HuH-7 (cell line): ENCODE results near the gene GDF9.

ENCODE experiments used
- DNase-seq: peaks from one replicate; pipeline ENCODE4 v3.0.0; 2011; ENCODE audit warnings: low spot score

GDF9 gene

DNA sequence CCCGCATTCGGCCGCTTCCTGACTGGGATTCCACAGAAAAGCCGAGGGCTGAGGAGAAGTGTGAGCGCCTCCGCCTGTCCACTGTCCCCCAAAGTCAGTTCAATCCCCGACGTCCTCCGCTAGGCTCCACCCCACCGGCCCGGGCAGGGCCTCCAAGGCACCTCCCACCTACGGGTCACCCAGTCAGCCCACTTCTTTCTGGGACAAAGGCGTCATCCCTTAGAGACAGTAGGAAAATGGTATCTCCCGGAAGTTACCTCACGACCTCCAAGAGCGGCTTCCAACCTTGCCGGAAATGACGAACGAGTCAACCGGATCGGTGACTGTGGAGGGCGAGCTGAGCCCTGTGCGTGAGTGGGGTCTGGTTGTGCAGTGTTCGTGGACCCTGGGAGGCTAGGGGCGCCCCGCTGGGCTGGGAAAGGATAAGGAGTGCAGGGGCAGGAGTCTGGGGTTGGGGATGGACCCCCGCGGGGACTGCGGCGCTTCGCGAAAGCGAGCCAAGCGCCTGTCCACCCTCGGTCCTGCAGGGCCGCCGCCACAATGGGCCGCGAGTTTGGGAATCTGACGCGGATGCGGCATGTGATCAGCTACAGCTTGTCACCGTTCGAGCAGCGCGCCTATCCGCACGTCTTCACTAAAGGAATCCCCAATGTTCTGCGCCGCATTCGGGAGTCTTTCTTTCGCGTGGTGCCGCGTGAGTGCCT, at the start of gene GDF9, which contains the start of gene UQCRQ:
Gene GDF9, minus strand, starts transcription at position 128 of the 704 bp plus-strand sequence. CDS start 1,936 bp downstream, outside the sequence.
Gene UQCRQ, plus strand, starts transcription at position 301 of the 704 bp plus-strand sequence. Its CDS starts 240 bp downstream, at position 541.
- DNase-seq, result peak; percentile 91

GRCh38 chr5:132915681-132916080, 49.4 kb upstream of the GDF9 start:
- DNase-seq, result no peak

DNA sequence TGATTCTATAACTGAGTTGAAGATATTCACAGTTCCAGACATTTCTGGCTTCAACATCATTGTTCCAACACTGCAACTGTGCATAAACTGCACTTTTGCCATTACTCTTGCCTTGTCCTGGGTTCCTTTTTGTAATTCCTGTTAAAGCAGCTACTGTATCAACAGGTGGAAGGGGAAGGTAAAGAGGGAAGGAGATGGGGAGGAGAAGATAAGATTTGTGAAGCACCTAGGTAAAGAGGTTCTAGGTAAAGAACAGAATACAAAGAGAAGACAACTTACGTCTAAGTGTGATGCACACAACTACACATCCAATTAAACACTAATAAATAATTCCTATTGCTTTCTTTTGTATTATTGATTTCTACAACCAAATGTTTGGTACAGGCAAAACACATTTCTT, 43.4 kb upstream of the GDF9 start:
- DNase-seq, result no peak

- DNase-seq, result no peak
Observed at GRCh38 chr5:132907161-132907560, 40.9 kb upstream of the GDF9 start.

DNA sequence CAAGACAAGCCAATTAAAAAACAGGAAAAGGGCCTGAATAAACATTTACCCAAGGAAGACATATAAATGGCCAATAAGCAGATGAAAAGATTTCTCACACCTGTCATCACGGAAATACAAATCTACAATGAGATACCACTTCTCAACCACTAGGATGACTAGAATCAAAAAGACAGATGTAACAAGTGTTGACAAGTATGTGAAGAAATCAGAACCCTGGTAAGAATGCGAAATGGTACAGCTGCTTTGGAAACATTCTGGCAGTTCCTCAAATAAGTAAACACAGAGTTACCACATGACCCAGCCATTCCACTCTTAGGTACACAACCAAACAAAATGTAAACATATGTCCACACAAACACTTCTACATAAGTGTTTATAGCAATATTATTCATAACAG, 39.7 kb upstream of the GDF9 start:
- no peak for DNase-seq

DNA sequence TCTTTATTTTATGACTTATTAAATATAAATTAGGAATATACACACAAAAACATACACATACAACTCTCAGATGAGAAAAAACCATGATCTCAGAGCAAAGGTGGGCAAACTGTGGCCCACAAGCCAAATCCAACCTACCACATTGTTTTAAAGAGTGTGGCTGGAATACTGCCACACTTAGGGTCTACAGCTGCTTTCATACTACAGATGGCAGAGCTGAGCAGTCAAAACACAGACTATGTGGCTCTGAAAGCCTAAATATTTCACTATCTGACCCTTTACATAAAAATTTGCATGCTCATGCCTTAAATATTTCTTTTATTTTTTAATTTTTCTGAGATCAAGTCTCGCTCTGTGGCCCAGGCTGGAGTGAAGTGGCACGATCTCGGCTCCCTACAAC, 35.5 kb upstream of the GDF9 start:
- DNase-seq, result no peak

DNA sequence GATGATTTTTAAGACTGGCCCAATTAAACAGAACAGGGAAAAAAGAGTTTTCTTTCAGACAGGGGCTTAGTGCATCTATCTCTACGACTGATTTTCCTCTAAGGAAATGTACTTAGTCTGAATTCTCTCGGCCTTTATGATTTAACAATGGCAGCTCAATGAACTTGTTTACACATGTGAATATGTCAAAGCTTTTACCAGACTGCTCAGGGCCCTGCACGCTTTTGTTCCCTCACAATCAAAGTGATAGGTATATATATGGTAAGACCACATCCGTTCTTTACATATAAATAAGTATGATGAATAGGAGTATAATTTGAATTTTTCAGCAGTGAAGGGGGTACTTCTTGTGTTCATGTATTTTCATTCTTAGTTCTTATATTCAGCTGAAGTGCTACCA, 34.8 kb upstream of the GDF9 start:
- DNase-seq, result no peak

DNA sequence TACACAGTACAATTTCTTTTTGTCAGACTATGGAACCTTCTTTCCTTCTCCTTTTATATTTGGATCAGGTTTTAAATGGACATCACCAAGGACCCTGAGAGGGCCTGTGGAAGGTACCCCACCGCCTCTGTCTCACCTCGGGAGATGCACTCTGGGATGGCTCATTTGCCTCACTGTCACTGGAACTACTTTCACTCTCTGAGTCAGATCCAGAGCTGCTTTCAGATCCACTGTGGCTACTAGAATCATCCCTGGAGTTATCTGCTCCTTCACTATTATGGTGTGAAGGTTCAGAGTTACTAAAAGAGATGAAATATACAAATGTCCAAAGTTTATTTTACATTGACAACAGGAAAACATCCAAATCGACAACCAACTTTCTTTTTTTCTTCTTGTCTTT, 31.8 kb upstream of the GDF9 start:
- DNase-seq, result no peak

DNA sequence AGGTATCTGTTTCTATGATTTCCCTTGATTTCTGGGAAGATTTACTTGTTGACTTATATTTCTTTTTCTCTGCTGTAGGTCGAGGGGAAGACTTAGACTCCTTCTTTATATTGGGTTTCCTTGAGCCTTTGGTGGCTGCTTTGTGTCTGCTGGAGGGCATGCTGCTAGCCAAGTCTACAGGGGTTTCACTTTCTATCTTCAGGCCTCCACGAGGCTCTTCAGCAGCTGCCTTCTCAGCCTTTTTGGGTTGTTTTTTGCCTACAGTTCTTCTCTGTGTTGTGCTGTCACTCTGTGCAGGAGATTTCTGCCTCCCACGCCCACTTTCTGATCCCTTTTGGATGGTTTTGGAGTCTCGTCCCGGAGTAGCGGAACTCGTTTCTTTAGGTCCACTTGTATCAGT, 30.4 kb upstream of the GDF9 start:
- DNase-seq, result no peak

DNA sequence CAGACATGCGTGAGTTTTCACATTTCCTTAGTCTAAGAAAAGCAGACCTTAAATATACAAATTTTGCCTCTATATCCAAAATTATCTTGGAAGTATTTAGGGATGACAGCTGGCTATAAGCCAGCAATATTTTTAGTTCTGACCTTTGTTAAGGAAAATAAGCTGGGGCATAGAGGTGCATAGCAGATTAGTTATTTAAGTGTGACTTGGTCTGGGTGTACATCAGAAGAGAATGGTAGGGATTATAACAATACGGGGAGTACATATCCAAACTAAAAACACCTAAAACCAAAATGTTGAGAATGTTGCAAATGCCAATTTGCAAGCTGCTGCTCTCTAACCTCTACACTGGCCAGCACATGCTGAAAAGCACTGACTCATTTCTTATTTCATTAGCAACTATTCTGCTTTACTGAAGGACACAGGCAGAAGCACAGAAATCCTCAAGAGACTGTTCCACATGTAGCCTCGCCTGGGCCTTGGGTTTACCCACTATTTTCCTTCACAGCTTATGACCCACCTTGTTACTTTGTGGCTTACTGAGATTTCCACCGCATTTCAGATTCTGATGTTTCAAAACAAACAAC, 29.5 kb upstream of the GDF9 start:
- no peak for DNase-seq

DNA sequence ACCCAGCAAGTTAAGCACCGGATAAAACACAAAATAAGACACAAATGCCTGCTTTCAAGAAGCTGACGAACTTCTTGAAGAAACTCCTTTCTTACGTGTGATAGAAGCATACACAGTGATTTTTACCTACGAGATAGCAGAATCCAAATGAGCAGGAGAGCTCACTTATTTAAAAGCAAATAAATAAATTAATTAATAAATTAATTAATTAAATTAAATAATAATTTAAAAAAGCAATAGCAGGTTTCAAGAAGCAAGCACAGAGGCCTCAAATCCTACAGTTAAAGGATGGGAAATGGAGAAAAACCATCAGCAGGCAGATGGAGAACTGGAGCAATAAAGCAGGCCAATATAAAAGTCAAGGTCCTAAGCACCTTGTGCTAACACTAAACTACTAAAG, 24.5 kb upstream of the GDF9 start:
- no peak for DNase-seq

DNA sequence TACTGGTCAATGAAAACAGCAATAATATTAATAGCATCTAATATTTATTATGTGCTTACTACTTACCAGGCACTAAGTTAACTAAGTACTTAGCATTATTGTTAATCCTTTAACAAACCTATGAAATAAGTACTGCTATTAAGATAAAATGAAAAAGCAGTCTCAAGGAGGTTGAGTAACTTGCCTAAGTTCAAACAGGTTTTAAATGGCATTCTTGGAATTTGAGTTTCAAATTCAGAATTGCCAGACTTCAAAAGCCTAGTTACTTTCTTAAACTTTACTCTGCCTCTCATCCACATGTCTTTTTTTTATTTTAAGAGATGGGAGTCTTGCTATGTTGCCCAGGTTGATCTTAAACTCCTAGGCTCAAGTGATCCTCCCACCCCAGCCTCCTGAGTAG, 23.2 kb upstream of the GDF9 start:
- DNase-seq, result no peak

GRCh38 chr5:132887283-132887682, 21.0 kb upstream of the GDF9 start:
- DNase-seq, result no peak

GRCh38 chr5:132886064-132886823, 20.0 kb upstream of the GDF9 start:
- no peak for DNase-seq

GRCh38 chr5:132884548-132884947, 18.3 kb upstream of the GDF9 start:
- no peak for DNase-seq

DNA sequence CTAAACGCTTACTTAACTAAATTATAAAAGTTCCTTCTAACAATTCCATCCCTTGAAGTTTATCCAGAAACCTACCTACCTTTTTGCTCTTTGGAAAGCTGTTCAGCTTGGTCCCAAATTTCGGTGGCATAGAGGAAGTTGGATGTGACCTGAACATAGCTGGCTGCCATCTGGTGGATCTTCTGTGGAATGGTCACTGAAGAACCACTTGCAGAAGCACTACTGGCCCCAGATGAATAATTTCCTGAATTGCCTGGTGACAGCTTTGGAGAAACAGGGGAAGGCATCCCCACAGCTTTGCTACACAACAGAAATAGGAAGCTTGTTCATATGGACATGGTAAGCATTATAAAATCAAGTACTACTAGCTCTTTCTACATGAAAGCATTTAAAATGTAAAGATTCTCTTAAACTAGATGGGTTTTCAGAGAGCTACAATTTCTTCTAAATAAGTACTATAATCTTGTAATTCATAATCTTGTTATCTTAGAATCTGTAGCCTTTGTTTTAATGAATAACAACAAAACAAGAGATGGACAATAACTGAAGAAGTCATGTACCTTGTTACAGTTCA, 17.1 kb upstream of the GDF9 start:
- peak; percentile 46 for DNase-seq

- no peak for DNase-seq
Observed at GRCh38 chr5:132877938-132878337, 11.7 kb upstream of the GDF9 start.

- DNase-seq, result no peak
Observed at GRCh38 chr5:132877466-132877865, 11.2 kb upstream of the GDF9 start.

- DNase-seq, result no peak
Observed at GRCh38 chr5:132876020-132876759, 9.9 kb upstream of the GDF9 start.

- no peak for DNase-seq
Observed at GRCh38 chr5:132873930-132874271, 7.6 kb upstream of the GDF9 start.

GRCh38 chr5:132873119-132873929, 7.1 kb upstream of the GDF9 start, which contains the start of gene LEAP2:
Gene LEAP2 (plus strand): TSS chr5:132873668. CDS start chr5:132873695, 27 bp downstream.
- no peak for DNase-seq
